Stomach (tissue), 4 donors: ENCODE measurements around the gene PCBP3.

Experiments
- POLR2A ChIP-seq, 4 donors: fragments of 450-650 bp; IDR thresholded peaks; one replicate each; pipeline ENCODE4 v1.6.1; 2016; ENCODE audit warnings: antibody characterized with exemption in 4 of 4, control low read depth in 2 of 4, mild to moderate bottlenecking in 1 of 4, moderate library complexity in 1 of 4
- POLR2AphosphoS5 ChIP-seq, 3 donors: sonication (generic); formaldehyde crosslinking; IDR thresholded peaks; one replicate each; pipeline ENCODE4 v1.6.1; 2016; ENCODE audit warnings: antibody characterized with exemption in 3 of 3
- TF ChIP-seq, protein P1 (sequence below), 7 experiments: fragments of 450-650 bp in 4 of 7; fragments of 200-600 bp in 3 of 7; sonication (generic) in 3 of 7; IDR thresholded peaks; one replicate each; pipeline ENCODE4 v1.5.1; 2016 to 2019; ENCODE audit warnings: antibody characterized with exemption in 7 of 7, control low read depth in 2 of 7, mild to moderate bottlenecking in 1 of 7

DNA sequence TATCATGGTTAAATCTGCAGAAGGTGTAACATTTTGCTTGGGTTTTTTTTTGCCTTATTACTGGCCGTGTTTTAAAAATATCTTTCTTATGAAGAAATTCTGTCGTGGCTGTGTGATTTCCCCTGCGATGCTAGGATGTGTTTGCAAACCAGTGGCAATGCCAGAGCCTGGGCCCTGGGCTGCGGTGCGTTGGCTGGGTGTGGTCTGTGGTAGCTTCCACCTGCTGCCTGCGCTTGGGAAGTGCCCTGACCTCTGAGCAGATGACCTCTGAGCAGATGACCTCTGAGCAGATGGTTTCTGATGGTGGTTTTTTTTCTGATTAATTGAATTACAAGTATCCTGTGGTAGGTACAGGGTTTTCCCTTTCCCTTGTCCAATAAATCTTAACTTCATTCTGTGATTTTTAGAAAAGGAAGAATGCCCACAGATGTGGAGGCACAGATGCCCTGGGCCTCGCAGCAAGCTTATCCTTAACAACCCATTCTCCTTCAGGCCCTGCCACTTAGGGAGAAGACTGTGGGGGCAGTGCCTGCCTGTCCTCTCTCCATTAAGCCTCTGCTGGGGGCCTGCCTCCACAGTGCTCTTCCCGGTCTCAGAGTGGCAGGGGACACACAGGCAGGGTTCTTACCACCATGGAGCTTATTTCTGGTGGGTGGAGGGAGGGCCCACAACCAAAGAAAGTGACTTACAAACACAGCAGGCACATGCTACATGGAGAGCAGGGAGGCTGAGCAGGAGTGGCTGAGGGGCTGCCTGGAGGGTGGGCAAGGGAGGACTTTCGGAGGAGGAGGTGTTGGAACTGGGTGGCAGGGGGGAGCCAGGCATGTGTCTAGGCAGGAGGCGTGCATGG, 81.7 kb downstream of the PCBP3 start:
- TF ChIP-seq POLR2AphosphoS5 (IDR thresholded peaks at IDR 0.05) = no peak
- TF ChIP-seq, protein P1, sequence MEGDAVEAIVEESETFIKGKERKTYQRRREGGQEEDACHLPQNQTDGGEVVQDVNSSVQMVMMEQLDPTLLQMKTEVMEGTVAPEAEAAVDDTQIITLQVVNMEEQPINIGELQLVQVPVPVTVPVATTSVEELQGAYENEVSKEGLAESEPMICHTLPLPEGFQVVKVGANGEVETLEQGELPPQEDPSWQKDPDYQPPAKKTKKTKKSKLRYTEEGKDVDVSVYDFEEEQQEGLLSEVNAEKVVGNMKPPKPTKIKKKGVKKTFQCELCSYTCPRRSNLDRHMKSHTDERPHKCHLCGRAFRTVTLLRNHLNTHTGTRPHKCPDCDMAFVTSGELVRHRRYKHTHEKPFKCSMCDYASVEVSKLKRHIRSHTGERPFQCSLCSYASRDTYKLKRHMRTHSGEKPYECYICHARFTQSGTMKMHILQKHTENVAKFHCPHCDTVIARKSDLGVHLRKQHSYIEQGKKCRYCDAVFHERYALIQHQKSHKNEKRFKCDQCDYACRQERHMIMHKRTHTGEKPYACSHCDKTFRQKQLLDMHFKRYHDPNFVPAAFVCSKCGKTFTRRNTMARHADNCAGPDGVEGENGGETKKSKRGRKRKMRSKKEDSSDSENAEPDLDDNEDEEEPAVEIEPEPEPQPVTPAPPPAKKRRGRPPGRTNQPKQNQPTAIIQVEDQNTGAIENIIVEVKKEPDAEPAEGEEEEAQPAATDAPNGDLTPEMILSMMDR (IDR thresholded peaks at IDR 0.05) = no peak
- TF ChIP-seq POLR2A (IDR thresholded peaks at IDR 0.05) = no peak
